Measurements from ENCODE around the gene ATP2A3.
"Not testable (repeated sequence)": the region's sequence is repeated elsewhere in the genome, so short reads cannot be mapped to it uniquely, and the experiment has no call there.

Gene ATP2A3

DNA sequence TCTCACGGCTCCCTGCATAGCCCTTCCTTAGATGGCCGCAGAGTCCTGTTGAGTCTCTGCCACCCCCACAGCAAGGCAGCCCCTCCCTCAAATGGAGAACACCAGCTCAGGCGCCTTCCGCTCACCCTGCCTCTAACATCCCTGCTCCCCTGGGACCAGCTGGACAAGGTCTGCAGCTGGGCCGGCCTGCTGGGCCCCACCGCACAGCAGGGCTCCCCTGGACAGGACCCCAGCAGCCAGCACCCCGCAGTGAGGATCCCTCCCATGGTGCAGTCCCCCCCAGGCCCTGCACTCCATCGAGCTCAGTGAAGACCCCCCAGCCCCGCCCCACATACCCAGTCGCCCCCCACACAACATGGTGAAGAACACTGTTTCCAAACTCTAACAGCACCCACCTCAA, 10.2 kb downstream of the ATP2A3 start:
- DNase-seq: no peak

DNA sequence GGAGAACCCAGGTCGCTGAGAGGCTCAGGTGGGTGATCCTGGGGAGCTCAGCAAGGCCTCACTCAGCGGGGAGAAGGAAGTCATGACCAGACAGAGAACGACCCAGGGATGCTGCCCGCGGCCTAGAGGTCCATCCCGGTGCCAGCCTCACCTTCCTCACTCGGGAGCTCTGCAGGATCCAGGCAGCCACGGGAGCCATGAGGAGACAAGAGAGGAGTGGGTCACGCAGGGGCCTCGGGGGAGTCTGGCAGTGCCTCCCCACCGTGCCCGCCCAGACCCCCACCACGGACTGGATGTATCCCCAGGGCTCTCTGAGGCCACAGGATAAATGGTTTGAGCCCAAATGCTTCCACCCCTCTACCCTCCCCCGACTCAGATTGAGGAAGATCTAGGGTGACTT, 10.7 kb downstream of the ATP2A3 start:
- DNase-seq: no peak

- no peak for DNase-seq
Measured at GRCh38 chr17:3952186-3952585, 12.1 kb downstream of the ATP2A3 start.

- DNase-seq: no peak
Measured at GRCh38 chr17:3951420-3951819, 12.8 kb downstream of the ATP2A3 start.

DNA sequence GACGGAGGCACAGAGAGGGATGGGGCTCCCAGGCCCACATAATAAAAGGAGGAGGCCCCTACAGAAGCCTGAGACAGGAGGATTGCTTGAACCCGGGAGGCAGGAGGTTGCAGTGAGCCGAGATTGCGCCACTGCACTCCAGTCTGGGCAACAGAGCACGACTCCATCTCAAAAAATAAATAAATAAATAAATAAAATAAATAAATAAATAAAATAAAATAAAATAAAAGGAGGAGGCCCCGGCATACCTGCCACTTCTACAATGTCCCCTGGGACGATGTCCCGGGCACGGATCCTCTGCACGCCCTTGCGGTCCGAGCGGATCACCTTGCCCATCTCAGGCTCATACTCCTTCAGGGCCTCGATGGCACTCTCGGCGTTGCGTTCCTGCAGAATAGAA, 13.2 kb downstream of the ATP2A3 start:
- DNase-seq: no peak

DNA sequence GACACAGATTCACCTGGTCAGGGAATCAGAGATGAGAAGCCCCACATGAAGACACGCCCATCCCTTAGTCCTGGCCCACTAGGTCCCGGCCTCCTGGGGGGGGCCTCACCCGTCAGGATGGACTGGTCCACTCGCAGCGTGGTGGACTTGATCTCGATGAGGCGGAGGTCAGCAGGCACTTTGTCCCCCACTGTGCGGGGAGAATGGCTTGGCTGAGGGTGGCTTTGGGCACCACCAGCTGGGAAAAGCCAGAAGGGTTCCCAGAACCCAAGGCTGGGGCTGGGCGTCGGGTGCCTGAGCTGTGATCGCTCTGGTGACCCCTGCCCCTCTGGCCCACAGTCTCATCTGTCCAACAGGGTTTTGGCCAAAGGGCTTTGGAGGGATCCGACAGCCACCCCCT, 13.7 kb downstream of the ATP2A3 start:
- no peak for DNase-seq

DNA sequence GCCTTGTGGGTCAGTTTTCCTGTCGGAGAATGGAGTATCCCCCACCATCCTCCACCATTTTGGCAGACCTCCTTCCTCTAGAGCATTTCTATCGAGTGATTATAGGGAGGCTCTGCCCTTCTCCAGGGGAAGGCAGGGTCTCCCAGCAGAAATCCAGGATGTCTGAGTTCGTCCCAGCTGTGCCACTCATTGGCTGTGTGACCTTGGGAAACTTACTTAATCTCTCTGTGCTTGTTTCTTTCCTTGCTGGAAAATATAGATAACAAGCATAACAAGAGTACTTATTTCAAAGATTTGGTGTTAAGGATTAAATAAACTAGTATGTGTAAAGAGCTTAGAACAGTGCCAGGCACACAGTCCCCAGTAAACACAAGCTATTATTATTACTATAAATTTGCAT, 14.8 kb downstream of the ATP2A3 start:
- no peak for DNase-seq

GRCh38 chr17:3948551-3948950, 15.7 kb downstream of the ATP2A3 start:
- DNase-seq: not testable (repeated sequence)

DNA sequence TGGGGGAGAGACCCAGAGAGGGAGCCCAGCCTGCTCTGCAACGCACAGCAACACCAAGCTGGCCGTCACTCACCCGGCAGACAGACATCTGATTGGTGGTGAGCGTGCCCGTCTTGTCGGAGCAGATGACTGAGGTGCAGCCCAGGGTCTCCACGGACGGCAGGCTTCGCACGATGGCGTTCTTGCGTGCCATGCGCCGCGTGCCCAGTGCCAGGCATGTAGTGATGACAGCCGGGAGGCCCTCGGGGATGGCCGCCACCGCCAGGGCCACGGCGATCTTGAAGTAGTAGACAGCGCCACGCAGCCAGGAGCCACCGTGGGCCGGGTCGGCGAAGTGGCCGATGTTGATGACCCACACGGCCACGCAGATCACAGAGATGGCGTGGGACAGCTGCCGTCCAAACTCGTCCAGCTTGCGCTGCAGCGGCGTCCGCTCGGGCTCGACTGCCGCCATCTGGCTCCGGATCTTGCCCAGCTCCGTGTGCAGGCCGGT, 16.9 kb downstream of the ATP2A3 start:
- no peak for DNase-seq

GRCh38 chr17:3946711-3947235, 17.5 kb downstream of the ATP2A3 start:
- DNase-seq: no peak

DNA sequence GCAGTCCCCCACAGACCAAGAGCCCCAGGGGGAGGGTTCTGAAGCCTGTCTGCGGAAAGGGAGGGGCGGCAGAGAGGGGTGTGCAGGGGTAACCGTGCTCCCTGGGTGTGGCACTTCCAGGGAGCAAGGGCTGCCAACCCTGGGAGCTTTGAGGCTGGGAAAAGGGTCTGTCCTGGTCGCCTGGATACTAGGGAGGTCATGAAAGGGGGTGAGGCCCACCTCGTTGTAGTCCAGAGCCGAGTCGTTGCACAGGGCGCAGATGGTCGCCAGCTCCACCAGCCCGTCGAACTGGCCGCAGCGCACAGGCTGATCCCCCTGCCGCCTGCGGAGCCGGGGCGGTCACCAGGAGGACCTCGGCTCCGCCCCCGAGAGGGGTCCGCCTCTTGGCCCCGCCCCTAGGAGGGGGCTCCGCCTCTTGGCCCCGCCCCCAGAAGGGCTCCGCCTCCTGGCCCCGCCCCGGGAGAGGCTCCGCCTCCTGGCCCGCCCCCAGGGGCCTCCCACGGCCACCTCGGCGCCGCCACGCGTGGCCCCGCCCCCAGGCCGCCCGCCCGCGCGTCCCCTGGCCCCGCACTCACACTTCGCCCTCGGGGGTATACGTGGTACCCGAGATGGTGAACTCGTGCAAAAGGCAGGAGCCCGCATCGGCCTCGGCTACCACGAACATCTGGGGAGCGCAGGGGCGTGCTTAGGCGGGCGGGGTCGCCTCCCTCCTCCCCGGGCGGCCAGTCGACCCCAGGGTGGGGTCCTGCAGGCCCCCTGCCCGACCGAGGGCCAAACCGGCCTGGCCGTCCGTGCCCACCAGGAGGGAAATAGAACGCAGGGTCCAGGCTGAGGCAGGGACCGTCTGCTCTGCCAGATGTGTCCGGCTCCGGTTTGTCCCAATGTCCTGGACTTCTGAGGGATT, 19.5 kb downstream of the ATP2A3 start:
- DNase-seq: no peak

DNA sequence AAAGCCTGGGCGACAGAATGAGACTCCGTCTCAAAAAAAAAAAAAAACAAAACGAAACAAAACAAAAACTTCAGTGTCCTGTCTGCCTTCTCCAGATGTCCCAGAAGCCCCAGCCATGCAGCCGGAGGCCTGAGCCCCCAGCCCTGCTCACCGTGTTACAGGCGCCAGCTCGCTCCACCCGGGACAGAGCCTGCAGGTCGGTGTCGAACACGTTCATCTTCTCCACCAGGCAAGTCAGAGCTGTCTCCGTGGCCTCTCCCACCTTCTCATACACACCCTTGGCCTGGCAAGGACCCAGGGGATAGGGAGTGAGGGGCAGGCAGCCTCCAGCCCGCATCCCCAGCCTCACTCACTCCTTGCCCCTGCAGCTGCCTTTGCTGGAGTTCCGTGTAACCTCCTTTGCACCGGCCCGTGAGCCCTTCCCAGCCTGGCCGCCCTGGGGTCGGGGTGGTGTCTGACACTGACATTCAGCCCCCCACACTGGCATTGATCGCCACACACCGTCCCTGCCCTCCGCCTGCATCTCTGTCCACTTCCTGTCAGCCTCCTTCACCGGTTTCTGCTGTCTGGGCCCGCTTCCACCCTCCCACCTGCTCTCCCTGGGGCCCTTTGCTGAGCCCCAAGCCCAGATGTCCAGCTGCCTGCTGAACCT, 20.9 kb downstream of the ATP2A3 start:
- no peak for DNase-seq

DNA sequence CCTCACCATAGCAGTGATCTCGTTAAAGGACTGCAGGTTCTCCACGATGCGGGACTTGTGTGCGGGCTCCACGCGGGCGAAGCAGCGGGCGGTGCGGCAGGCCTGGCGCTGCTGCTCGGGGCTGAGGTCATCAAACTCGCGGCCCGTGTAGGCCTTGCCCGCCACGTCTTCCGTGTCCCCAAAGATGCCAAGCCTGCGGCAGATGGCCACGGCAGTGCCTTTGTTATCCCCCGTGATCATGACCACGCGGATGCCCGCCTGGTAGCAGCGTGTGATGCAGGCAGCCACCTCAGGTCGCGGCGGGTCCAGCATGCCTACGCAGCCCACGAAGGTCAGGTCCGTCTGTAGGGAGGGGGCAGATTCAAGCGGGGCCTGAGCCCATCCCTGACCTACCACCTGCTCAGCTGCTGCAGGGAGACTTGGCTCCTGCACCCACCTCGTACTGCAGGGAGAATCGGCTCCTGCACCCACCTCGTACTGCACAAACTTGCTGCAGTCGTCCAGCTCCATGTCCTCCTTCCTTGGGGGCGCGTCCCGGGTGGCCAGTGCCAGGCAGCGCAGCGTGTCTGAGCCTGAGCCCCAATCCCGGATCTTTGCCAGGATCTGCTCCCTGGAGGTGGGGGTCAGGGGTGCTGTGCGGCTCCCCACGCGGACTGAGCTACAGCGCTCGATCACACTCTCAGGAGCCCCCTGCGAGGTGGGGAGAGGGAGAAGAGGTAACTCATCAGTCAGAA, 23.1 kb downstream of the ATP2A3 start:
- DNase-seq: no peak

GRCh38 chr17:3937359-3937758, 26.9 kb downstream of the ATP2A3 start:
- DNase-seq: no peak

GRCh38 chr17:3935825-3936355, 28.3 kb downstream of the ATP2A3 start:
- no peak for DNase-seq

DNA sequence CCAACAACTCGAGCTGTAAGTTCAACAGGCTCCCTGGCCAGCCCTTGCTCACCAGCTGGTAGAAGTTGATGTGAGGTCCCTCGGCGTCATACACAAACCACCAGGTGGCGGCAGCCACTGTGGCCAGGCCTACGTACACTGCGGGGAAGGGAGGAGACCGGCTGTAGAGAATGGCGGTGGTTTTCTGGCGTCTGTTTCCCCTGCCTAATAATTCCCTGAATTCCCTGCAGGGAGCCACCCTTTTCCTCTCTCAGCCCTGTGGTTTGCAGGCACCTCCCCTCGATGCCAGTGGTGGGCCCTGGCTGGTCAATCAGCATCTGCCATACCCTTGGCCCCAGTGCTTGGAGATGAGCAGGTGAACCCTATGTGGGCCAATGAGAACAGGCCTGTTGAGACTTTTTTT, 29.1 kb downstream of the ATP2A3 start:
- DNase-seq: peak; percentile 19 to 75 (median 51)

GRCh38 chr17:3929764-3930163, 34.5 kb downstream of the ATP2A3 start:
- no peak for DNase-seq

DNA sequence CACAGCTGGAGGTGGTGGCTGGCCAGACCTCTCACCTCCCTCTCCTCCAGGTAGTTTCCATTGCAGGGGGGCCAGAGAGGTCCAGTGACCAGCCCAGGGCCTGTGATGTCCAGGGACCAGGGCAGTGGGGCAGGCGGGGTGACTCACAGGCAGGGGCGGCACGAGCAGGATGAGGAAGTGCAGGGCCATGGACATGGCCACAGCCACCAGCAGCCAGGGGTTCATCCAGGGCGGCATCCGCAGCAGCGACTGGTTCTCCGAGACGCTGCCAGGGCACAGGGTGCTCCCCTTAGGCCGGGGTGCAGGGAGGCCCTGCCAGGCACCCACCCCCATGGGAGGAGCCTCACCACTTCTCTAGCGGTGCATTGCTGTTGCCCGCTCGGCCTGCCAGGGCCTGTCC, 35.1 kb downstream of the ATP2A3 start:
- DNase-seq: no peak

DNA sequence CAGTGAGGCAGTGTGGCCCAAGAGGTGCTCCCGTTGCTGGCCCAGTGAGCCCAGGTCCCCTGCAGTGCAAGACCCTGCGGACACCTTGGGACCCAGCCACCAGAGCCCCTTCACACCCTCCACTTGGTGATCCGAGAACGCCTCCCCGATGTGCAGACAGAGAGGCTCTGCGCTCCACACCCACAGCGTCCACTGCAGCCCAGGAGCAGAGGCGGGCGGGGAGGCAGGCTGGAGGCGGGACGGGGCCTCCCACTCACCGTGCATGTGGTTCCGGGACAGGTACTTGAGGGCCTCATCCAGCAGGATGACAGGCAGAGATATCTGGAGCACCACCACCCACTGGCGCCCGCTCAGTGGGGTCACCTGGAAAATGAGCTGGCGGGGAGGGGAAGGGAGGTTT, 35.8 kb downstream of the ATP2A3 start:
- no peak for DNase-seq

GRCh38 chr17:3927628-3928340, 36.5 kb downstream of the ATP2A3 start:
- DNase-seq: no peak

GRCh38 chr17:3926860-3927627, 37.2 kb downstream of the ATP2A3 start:
- DNase-seq: no peak
